Tibial nerve (tissue), 4 donors: Measurements from ENCODE around the gene PWP2. TPM values are rescaled to one million over a fixed set of nuclear protein-coding genes. Genes with fewer than 3 reads are reported as not detected.

Experiments
- DNase-seq, 2 donors: peaks; one replicate each; pipeline ENCODE4 v3.0.0-alpha.2; 2019; ENCODE audit warnings: low spot score in 2 of 2
- H3K27ac ChIP-seq, 4 donors: fragments of 200-600 bp; sonication (generic) in 3 of 4; one replicate each; pipeline ENCODE4 v1.5.1; 2017 to 2019; ENCODE audit warnings: mild to moderate bottlenecking in 1 of 4
- H3K27me3 ChIP-seq, 2 donors: fragments of 200-600 bp; sonication (generic) in 1 of 2; one replicate each; pipeline versions ENCODE4 v1.5.1 to v1.6.0; 2017 to 2019
- H3K36me3 ChIP-seq, 3 donors: fragments of 200-600 bp; sonication (generic); one replicate each; pipeline ENCODE4 v1.5.1; 2018 to 2019
- H3K4me1 ChIP-seq, 4 donors: fragments of 200-600 bp; sonication (generic) in 3 of 4; one replicate each; pipeline ENCODE4 v1.5.1; 2017 to 2019
- H3K4me3 ChIP-seq, 4 donors: fragments of 200-600 bp; sonication (generic) in 3 of 4; one replicate each; pipeline ENCODE4 v1.5.1; 2017 to 2019; ENCODE audit warnings: mild to moderate bottlenecking in 1 of 4, moderate library complexity in 1 of 4
- H3K9me3 ChIP-seq, 4 donors: fragments of 200-600 bp; sonication (generic) in 3 of 4; one replicate each; pipeline ENCODE4 v1.5.1; 2017 to 2019
- CTCF ChIP-seq, 5 experiments: fragments of 200-600 bp in 3 of 5; fragments of 450-650 bp in 2 of 5; sonication (generic) in 3 of 5; IDR thresholded peaks; one replicate each; pipeline ENCODE4 v1.5.1; 2016 to 2019; ENCODE audit warnings: antibody characterized with exemption in 5 of 5, mild to moderate bottlenecking in 3 of 5, moderate library complexity in 2 of 5
- EP300 ChIP-seq, 2 donors: sonication (generic); formaldehyde crosslinking; IDR thresholded peaks; one replicate each; pipeline ENCODE4 v1.6.1; 2017; ENCODE audit warnings: antibody characterized with exemption in 2 of 2, mild to moderate bottlenecking in 1 of 2
- POLR2A ChIP-seq, 2 donors: fragments of 450-650 bp; IDR thresholded peaks; one replicate each; pipeline ENCODE4 v1.6.1; 2017; ENCODE audit warnings: antibody characterized with exemption in 2 of 2, mild to moderate bottlenecking in 2 of 2, moderate library complexity in 2 of 2
- WGBS, 2 donors: methylation state at CpG; one replicate each; pipeline ENCODE4 v1.1.5; 2018; 5-methylcytosine and 5-hydroxymethylcytosine counted together
- total RNA-seq, 4 donors: library from RNA; depleted of rRNA; stranded (reverse); fragments of >200 nt; gene quantifications; one replicate each; pipeline ENCODE4 v1.1.0, GENCODE V29; 2016

Gene PWP2
- total RNA-seq, 4 donors from 2014 or later: 4.7 to 22.0 (median 14.2) TPM

- peaks cover 0 to 84% (median 9%) of the 10 kb centered on the region in 3 donors for H3K36me3 ChIP-seq
- no peaks in the 10 kb centered on the region for H3K27me3 ChIP-seq
- H3K9me3 ChIP-seq: no peaks in the 10 kb centered on the region
- peak overlapping the region in 1 of 4 donors; percentile 37 for H3K27ac ChIP-seq
- DNase-seq: no peak
- WGBS, 2 donors: 92 to 93% methylated on average over 16 to 19 of the region's 19 CpGs
- H3K4me3 ChIP-seq: no peak overlapping the region
- H3K4me1 ChIP-seq: peaks cover 0 to 11% (median 0%) of the 10 kb centered on the region in 4 donors
- no peak for TF ChIP-seq CTCF (IDR thresholded peaks at IDR 0.05)
Observed at GRCh38 chr21:44063151-44063912, 43.9 kb upstream of the PWP2 start.

- Histone ChIP-seq H3K4me1 (peaks cover 0 to 11% (median 0%) of the 10 kb centered on the region in 4 donors), H3K4me3 (no peak overlapping the region), H3K36me3 (peaks cover 0 to 81% (median 6%) of the 10 kb centered on the region in 3 donors), H3K27me3 (no peaks in the 10 kb centered on the region), H3K27ac (peak overlapping the region in 1 of 4 donors; percentile 25), H3K9me3 (no peaks in the 10 kb centered on the region)
- 89% methylated on average over 13 of the region's 13 CpGs for WGBS, 2 donors
- no peak for TF ChIP-seq POLR2A (IDR thresholded peaks at IDR 0.05)
- no peak for TF ChIP-seq EP300 (IDR thresholded peaks at IDR 0.05)
- no peak for TF ChIP-seq CTCF (IDR thresholded peaks at IDR 0.05)
- no peak for DNase-seq
Observed at GRCh38 chr21:44064852-44065403, 42.3 kb upstream of the PWP2 start.

- Histone ChIP-seq H3K9me3 (no peaks in the 10 kb centered on the region), H3K27ac (peak overlapping the region in 1 of 4 donors; percentile 25), H3K36me3 (peaks cover 0 to 81% (median 6%) of the 10 kb centered on the region in 3 donors), H3K4me1 (peaks cover 0 to 11% (median 0%) of the 10 kb centered on the region in 4 donors), H3K4me3 (no peak overlapping the region), H3K27me3 (no peaks in the 10 kb centered on the region)
- DNase-seq: no peak
- WGBS, 2 donors: 79 to 88% methylated on average over 9 of the region's 9 CpGs
- no peak for TF ChIP-seq CTCF (IDR thresholded peaks at IDR 0.05)
- no peak for TF ChIP-seq POLR2A (IDR thresholded peaks at IDR 0.05)
- TF ChIP-seq EP300 (IDR thresholded peaks at IDR 0.05): no peak
Observed at GRCh38 chr21:44065428-44065827, 41.8 kb upstream of the PWP2 start.

- H3K4me1 ChIP-seq: peaks cover 0 to 11% (median 0%) of the 10 kb centered on the region in 4 donors
- H3K36me3 ChIP-seq: peaks cover 0 to 78% (median 6%) of the 10 kb centered on the region in 3 donors
- no peak for TF ChIP-seq CTCF (IDR thresholded peaks at IDR 0.05)
- no peak for TF ChIP-seq POLR2A (IDR thresholded peaks at IDR 0.05)
- TF ChIP-seq EP300 (IDR thresholded peaks at IDR 0.05): no peak
- H3K9me3 ChIP-seq: no peaks in the 10 kb centered on the region
- peak overlapping the region in 1 of 4 donors; percentile 61 for H3K27ac ChIP-seq
- DNase-seq: no peak
- H3K27me3 ChIP-seq: no peaks in the 10 kb centered on the region
- no peak overlapping the region for H3K4me3 ChIP-seq
- 89 to 93% methylated on average over 10 of the region's 10 CpGs for WGBS, 2 donors
Observed at GRCh38 chr21:44066116-44066515, 41.1 kb upstream of the PWP2 start.
